SKM-1 (cell line): ENCODE measurements around the gene MX1.

Experiments
- DNase-seq: peaks from one replicate; lab custom pipeline; 2025; ENCODE audit not compliant: unreplicated experiment; lab: John Stamatoyannopoulos, UW

MX1 gene

DNA sequence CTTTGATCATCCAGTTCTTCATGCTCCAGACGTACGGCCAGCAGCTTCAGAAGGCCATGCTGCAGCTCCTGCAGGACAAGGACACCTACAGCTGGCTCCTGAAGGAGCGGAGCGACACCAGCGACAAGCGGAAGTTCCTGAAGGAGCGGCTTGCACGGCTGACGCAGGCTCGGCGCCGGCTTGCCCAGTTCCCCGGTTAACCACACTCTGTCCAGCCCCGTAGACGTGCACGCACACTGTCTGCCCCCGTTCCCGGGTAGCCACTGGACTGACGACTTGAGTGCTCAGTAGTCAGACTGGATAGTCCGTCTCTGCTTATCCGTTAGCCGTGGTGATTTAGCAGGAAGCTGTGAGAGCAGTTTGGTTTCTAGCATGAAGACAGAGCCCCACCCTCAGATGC, 32.5 kb downstream of the MX1 start:
- no peak for DNase-seq

DNA sequence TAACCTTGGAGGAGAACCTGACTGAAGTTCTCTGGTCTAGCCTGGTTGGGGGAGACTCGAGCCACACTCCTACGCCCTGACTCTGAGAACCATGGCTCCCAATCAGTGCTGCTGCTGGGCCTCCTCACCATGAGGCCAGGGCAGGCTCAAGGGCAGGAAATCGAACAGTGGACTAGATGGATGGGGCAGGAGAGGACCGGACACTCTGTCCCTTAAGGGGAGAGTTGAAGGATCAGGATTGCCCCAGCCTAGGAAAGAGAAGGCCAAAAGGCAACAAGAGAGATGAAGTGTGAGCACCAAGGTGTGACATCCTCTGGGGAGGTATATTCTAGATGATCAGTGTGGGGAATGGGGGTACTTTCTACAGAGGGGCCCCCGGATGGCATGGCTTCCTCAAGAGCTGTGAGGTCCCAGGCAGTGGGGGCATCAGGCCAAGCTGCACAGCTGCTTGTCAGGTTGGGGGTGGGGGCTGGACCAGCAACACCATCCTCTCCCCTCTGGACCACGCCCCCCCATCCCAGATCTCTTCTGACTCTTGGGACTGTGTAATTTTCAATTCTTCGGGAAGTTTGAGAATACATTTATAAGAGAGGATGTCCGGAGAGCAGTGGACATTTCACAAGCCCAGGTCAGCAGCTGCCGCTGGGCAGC, 34.0 kb downstream of the MX1 start:
- DNase-seq = no peak

DNA sequence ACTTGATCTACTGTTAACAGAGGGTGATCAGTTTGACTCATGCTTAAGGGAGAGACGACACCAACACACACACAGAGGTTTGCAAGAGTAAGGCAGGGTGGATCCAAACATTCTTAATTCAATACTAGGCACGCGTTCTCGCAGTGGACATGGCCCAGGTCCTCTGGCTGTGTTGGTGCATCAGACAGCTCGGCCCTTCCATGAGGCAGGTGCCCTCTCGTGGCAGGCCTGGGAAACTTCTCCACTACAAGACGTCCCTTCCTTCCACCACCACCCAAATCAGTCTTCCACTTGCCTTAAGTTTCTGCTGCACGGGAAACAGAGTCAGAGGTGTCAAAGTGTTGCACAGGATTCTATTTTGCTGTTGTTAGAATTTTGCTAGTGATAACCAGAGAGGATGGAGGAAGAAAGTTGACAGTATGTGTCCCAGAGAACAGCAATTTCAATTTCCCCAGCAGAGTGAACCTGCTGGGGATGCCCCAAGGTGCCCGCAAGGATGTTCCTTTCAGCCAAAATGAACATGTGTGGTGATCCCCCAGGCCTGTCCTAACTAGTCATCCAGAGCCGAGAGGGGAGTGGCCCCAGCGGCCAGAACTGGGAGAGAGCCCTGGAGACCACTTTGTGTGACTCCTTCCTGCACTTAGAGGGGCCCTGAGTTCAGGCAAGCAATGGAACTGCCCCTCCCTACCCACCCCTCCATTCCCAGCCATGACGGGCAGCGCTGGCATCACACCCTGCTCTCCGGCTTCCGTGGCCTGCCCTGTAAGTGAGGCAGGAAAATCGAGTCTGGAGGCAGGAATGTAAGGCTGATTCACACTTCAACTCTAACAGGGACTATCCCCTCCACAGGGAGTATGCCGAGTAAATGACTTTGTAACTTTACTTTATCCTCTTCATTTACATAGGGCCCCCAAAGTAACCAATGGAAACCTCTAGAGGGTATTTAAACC, 34.8 kb downstream of the MX1 start:
- DNase-seq = peak; percentile 69

DNA sequence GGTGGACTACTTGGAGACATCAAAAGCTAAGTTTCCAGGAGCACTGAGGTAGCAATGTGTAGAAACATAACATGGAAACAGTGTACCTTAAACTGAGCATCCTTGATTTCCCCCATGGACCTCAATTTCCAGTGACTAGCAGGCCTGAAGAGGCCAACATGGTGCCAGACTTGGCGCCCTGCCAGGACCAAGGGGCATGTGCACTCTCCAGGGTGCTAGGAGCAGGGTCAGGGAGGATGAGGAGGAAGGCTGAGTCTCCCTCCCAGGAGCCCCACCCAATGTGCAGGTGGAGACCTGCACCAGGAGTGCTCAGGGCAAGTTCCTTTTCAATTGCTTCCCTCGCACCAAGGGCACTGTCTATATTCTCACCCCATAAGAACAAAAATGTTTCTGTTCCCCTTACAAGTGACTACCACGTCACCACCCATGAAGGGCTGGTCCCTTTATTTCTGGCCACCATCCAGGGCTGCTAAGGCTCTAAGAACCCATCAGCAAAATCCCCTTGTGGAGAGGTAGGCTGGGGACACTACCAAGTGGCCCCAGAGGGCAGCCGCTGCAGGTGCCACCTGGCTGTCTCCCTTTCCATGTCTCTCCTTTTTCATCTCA, 39.2 kb downstream of the MX1 start:
- DNase-seq = no peak

DNA sequence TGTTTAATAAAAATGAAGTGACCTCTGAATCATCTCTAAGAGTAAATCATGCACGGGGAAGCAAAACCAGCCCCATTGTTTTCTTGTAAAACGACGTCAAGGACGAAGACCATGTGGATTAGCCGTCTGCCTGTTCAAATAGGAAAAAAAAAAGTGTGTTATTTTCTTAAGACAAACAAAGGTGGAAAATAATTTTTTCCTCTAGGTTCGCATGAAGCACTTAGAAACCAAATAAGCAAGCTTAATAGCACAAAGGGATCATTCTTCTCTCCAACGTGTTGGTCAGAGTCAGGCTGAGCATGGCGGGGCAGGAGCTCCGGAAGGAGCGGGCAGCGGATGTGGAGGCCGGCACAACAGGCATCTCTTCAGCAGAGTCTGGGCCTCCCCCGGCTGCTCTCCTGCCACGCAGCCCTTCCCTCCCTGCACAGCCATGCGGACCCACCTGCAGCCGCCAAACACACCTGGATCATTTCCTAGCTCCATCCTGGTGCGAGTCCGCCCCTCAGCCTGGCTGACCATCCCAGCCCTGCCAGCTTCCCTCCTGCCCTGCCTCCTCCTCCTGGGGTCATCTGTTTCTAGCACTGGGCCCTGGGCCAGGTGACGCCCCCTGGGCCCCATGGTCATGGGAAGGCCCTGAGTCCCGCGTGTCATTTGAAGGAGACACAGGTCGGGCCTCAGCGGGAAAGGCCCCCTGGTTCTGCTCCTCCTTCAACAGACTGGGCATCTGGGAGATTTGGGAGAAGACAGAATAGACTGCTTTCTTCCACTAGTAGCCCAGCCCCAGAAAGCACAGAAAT, 40.2 kb downstream of the MX1 start:
- DNase-seq = no peak

DNA sequence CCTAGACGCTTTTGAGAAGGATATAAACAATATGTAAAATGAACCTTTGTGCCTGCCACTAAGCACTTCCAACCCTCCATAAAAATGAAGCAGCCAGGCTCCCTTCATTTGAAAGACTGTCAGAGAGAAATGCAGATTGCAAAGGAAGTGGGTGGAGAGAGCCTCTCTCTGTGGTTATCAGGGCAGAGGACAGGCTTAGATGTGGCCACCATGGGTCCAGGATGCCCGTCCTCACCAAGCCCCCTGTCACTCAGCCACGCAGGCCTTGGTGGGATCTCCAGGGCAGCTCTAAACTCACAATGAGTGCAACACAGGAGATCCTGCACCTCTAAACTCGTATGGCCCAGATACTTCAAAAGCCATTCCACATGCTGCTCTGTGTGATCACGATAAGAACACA, 44.0 kb downstream of the MX1 start:
- DNase-seq = no peak

DNA sequence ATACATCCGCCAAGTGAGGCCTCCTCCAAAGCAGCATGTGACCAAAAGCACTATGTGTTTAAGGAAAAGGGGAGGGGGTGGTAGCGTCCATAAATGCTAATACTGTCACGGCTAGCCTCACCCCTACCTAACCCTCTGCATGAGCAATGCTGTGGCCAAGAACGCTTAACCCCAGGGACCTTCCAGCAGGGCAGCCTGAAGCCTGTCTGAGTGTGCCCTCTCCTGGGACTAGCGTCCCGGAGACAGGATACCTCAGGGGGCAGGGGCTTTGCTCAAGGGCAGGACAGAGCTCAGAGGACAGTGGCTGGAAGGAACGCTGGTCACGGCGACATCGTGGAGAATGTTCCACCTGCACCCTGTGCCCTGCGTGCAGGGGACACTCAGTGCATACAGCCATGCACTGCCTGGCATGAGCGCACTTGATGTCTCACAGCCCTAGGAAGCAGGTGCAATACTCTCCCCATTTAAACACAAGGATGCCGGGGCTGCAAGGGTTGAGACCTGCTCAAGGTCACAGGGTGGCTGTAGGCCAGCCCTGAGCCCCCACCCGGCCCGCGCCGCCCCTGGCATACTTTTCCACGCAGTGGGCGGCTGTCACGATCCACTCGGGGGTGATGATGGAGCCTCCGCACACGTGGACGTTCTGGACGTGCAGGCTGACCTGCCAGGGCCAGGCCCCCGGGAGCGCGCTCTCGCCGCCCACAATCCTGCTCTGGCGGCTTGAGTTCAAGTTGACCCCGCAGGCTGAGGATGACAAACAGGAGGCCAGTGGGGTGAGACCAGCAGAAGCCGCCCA, 46.9 kb downstream of the MX1 start:
- no peak for DNase-seq

DNA sequence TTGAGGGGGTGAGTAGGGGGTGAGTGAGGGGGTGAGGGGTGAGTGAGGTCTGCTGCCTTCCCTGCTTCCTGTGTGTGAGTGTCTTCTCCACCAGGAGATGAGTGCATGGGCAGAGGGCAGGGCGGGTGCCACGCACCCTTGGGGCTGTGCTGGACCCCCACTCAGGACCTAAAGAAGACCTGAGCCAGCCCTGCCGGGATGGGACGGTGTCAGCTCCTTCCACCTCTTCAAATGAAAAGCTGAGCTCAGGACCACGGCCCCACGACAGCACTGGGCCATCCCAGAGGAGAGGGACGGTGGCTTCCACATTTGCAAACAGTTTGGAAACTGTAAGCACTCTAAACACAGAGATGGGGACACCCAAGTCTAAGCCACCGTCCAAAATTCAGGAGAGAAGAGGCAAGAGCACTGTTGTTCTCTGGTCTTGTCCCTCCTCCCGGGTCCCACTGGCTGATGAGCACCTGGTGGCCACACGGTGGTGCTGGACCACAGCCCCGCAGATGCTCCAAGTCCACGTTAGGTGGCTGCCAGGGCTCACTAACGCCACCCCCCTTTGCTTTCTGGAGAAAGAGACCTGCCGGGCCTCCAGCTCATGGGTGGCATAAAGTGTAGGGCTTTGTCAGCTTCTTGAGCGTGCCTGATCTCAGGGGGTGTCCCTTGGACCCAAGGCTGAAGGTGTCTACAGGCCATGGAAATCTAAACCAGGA, 49.8 kb downstream of the MX1 start:
- DNase-seq = no peak

DNA sequence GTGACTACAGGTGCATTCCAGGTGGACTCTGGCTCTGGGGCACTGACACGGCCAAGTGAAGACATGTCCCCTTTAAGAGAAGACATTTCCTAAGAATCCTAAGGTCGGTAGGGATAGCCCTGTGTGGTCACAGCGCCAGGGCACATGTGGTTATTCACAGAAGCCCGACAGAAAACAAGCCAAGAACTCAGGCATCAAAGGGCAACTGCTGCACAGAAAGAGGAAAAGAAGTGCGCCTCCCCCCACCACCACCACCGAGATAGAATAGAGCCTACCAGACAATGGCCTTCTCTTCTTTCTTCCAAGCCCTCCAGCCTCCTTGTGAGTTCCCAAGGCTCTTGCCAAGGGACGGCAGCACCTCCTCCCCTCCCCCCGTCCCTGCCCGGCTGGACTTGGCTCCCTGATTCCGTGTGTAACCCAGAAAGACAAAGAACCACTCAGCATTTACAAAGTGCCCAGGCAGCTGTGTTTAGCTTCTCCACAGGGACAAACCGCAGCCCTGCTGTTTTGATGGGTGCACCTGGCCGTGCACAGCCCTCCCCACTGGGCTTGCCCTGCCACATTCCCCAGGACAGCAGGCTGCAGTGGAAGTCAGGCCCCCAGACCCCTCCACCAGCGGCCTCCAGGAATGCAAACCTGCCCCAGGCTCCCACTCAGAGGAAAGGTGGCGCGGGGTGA, 51.7 kb downstream of the MX1 start:
- no peak for DNase-seq

DNA sequence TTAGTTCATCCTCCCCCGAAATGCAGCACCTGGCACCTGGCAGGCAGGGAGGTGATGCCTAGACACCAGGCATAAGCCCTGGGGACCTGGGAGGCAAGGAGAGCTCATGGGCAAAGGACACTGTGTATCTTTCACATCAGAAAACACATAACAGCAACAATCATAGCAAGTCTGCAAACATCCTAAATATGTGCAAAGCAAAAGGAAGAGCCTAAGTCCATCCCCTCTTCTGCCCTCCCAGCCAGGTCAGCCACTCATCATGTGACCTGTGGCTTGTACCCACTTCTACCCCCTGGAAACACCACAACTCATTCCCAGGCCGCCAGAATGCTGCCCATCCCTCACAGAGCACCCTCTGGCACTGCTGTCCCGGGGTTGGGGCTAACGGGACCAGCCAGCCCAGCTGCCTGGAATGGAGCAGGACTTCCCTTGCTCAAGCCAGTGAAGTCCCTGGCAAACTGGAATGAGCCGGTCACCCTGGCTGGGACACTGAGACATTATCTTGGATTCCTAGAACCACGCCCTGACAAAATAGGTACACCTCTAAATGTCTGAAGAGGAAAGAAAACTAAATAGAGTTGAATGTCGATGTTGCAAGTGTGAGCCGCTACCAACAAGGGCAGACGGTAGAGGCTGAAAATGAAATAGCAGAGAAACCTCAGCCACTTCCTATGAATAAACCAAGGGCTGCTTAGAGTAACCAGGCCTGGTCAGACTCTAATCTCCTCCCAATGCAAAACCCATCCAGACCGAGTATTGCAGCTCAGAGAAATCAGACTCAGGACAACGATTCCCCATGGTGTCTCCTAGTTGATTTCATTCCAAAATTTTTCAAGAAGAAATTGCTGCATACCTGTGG, 52.5 kb downstream of the MX1 start:
- no peak for DNase-seq

DNA sequence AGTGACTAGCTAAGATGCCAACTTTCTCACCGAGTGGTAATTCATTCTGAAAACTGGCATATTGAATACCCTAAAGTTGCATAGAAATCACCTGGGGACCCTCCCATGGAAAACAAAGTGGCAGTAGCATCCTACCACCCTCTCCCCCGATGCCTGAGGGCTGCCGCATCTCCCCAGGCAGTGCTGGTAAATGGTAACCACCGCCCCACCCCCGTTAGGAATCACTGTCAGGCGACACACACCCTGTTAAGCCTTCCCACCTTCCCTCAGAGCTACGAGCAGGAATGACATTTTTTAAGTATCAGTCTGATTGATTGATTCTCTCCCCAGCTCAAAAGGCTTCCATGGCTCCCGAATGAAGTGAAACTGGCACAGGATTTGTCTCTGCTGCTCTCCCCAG, 53.6 kb downstream of the MX1 start:
- no peak for DNase-seq

DNA sequence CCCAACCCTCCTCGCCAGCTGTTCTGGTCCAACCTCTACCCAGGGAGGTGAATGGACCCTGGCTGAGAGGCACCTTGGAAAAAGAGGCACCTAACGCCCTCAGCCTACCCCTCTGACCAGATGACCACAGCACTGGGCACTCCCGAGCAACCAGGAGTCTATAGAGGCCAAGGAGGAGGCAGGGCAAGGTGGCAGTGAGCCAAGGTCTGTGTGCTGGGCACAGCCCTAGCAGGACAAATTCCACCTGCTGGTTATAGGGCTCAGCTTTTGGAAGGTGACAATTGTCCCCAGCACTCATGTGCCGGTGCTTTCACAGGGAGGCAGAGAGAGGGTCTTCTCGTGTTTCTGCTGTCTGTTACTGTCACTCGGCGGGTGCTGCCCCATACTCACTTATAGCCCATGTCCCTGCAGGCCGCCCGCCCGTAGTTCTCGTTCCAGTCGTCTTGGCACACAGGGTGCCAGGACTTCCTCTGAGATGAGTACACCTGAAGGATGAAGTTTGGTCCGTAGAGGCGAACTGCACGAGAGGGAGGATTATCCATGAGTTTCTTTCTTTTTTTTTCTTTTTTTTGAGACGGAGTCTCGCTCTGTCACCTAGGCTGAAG, 54.1 kb downstream of the MX1 start:
- no peak for DNase-seq

DNA sequence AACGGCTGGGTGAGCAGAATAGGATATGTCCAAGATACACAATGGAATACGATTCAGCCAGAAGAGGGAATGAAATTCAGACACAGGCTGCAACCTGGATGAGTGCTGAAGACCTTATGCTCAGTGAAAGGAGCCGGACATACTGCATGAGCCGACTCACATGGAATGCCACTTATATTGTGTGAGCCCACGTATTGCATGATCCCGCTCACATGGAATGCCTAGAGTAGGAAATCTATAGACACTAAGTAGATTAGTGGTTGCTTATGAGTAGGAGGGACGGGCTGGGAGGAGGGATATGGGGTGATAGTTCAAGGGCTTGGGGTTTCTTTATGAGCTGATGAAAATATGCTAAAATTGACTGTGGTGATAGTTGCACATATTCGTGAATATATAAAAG, 55.2 kb downstream of the MX1 start:
- no peak for DNase-seq

DNA sequence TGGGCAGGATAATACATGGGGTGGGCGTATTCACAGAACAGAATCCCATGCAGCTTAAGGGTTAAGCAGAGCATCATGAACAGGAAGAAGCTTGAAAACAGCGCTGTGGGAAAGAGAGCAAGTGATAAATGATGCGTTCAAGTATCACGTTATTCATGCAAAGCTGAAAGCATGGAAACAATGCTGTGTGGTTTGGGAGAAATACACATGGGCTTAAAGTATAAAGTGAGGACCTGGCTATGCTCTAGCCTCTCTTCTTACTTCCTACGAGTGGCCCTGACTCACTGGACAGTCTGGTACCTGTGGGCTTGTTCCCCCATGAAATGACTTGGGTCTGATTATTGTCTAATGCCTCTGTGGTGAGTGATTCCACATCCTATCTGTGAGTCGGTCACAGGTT, 56.3 kb downstream of the MX1 start:
- no peak for DNase-seq

DNA sequence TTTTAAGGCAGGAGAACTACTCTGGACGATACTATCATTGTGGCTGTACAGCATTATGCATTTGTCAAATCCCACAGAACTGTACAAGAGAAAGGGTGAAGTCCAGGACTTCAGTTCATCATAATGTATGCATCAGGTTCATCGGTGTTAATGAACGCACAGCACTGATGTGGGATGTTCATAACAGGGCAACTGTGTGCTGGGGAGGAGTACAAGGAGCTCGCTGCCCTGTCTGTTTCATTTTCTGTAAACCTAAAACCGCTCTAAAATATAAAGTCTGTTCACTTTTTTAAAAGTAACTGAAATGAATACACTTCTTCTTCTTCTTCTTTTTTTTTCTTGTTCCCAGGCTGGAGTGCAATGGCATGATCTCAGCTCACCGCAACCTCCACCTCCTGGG, 56.9 kb downstream of the MX1 start:
- no peak for DNase-seq

DNA sequence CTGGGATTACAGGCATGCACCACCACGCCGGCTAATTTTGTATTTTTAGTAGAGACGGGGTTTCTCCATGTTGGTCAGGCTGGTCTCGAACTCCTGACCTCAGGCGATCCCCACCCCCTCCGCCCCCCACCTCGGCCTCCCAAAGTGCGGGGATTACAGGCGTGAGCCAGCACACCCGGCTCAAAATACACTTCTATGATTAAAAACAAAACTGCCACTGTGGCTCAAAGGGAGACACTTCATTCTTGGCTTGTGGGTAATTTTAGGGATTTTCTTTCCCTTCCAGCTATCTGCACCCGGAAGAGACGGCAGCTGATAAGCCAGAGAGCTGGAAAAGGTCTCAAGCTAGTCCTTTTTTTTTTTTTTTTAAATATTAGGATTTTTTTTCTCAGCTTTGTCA, 57.4 kb downstream of the MX1 start:
- no peak for DNase-seq

DNA sequence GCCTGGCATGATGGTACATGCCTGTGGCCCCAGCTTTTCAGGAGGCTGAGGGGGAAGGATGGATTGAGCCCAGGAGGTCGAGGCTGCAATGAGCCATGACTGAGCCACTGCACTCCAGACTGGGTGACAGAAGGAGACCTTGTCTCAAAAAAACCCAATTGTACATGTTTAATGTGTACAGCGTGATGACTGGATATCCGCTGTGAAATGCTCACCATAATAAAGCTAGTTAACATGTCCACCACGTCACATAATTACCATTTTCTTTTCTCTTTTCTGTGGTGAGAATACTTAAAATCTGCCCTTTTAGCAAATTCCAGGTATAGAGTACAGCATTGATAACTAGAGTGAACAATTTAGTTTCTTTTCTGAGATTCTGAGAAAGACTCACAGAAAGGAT, 57.9 kb downstream of the MX1 start:
- no peak for DNase-seq

DNA sequence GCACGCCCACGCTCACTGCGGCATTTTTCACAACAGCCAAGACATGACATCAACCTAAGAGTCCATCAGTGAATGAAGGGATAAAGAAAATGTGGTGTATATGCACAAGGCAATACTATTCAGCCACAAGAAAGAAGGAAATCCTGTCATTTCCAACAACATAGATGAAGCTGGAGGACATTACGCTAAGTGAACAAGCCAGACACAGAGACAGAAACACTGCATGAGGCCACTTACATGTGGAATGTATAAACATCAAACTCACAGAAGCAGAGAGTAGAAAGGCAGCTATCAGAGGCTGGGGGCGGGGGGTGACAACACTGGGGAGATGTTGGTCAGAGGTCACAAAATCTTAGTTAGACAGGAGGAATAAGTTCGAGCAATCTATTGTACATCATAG, 61.0 kb downstream of the MX1 start:
- no peak for DNase-seq
